B cell (primary cell): ENCODE results near the gene CXCL12. TPM values are rescaled to one million over a fixed set of nuclear protein-coding genes. Genes with fewer than 3 reads are reported as not detected.

Source experiments
- ATAC-seq: fragments of 200-7000 bp; cut with Tn5 transposase; one replicate; pipeline ENCODE4 v1.10.0; 2021; ENCODE audit warnings: low read depth, mild to moderate bottlenecking, moderate number of reproducible peaks, moderate library complexity
- CTCF ChIA-PET: fragments of 350-600 bp; sonication (Branson Sonifier 250); formaldehyde crosslinking; loops from one replicate; lab custom pipeline; 2021; ENCODE audit warnings: antibody characterized with exemption, inconsistent platforms; lab: Charles Lee
- POLR2A ChIA-PET: fragments of 350-600 bp; sonication (Branson Sonifier 250); formaldehyde crosslinking; loops from one replicate; lab custom pipeline; 2021; ENCODE audit warnings: antibody characterized with exemption; lab: Charles Lee
- DNase-seq: peaks from one replicate; pipeline ENCODE4 v3.0.0; 2013
- H2AFZ ChIP-seq: 2 replicates; pipeline ENCODE4 v1.6.1; 2012; ENCODE audit warnings: mild to moderate bottlenecking, low read depth, low read length; ENCODE audit not compliant: insufficient read depth, poor library complexity, severe bottlenecking
- H3K27ac ChIP-seq, 2 donors: 1 replicate in 1 of 2; 2 replicates in 1 of 2; pipeline ENCODE4 v1.5.1; 2012 to 2013; ENCODE audit warnings: low read length in 2 of 2, mild to moderate bottlenecking in 2 of 2, moderate library complexity in 1 of 2
- H3K27me3 ChIP-seq, 4 experiments: fragments of 200-600 bp in 1 of 4; sonication (generic) in 1 of 4; replicated peaks in 1 of 4; 1 replicate in 2 of 4; 2 replicates in 2 of 4; pipeline versions ENCODE4 v1.6.1 to v1.7.0; 2013 to 2016; ENCODE audit warnings: low read length in 3 of 4, mild to moderate bottlenecking in 2 of 4, mixed read lengths in 1 of 4, moderate library complexity in 1 of 4; ENCODE audit not compliant: insufficient read depth in 4 of 4, control insufficient read depth in 3 of 4; ENCODE audit errors: control extremely low read depth in 1 of 4
- H3K36me3 ChIP-seq, 2 experiments: replicated peaks in 1 of 2; 1 replicate in 1 of 2; 2 replicates in 1 of 2; pipeline versions ENCODE4 v1.6.1 to v1.7.1; 2013; ENCODE audit warnings: low read length in 1 of 2; ENCODE audit not compliant: insufficient read depth in 2 of 2, control insufficient read depth in 1 of 2; ENCODE audit errors: control extremely low read depth in 1 of 2, extremely low read depth in 1 of 2
- H3K4me1 ChIP-seq, 2 donors: fragments of 200-600 bp in 1 of 2; sonication (generic) in 1 of 2; 1 replicate in 1 of 2; 2 replicates in 1 of 2; pipeline versions ENCODE4 v1.5.1 to v1.6.1; 2013 to 2017; ENCODE audit warnings: low read length in 2 of 2; ENCODE audit not compliant: control insufficient read depth in 2 of 2, insufficient read depth in 2 of 2
- H3K4me2 ChIP-seq: replicated peaks from 2 replicates; pipeline ENCODE3; 2012; ENCODE audit warnings: mild to moderate bottlenecking, low read depth, low read length; ENCODE audit not compliant: poor library complexity, severe bottlenecking
- H3K4me3 ChIP-seq, 5 experiments: fragments of 200-600 bp in 1 of 5; sonication (generic) in 1 of 5; 1 replicate in 3 of 5; 2 replicates in 2 of 5; pipeline versions ENCODE4 v1.5.1 to v1.7.0; 2011 to 2016; ENCODE audit warnings: low read length in 4 of 5, mild to moderate bottlenecking in 4 of 5, low read depth in 2 of 5, control low read depth in 1 of 5, moderate library complexity in 1 of 5; ENCODE audit not compliant: insufficient read depth in 1 of 5; ENCODE audit errors: control extremely low read depth in 1 of 5, extremely low read depth in 1 of 5
- H3K79me2 ChIP-seq: fragments of 200-600 bp; sonication (generic); one replicate; pipeline ENCODE4 v1.6.0; 2016; ENCODE audit warnings: low read length; ENCODE audit not compliant: control insufficient read depth, insufficient read depth
- H3K9ac ChIP-seq: fragments of 200-600 bp; sonication (generic); 2 replicates; pipeline ENCODE4 v1.6.1; 2017; ENCODE audit warnings: mild to moderate bottlenecking, low read length, moderate library complexity
- H3K9me3 ChIP-seq, 3 donors: one replicate each; pipeline versions ENCODE4 v1.6.1 to v1.7.1; 2013; ENCODE audit warnings: low read length in 2 of 3; ENCODE audit not compliant: control insufficient read depth in 2 of 3, insufficient read depth in 1 of 3; ENCODE audit errors: control extremely low read depth in 1 of 3
- H4K20me1 ChIP-seq: 2 replicates; pipeline ENCODE4 v1.6.0; 2012; ENCODE audit warnings: mild to moderate bottlenecking, low read length; ENCODE audit not compliant: insufficient read depth, control insufficient read depth, poor library complexity, severe bottlenecking
- H3K27ac Mint-ChIP-seq: one replicate; pipeline ENCODE4 v1.8.0; 2021; ENCODE audit warnings: mixed read lengths
- H3K27me3 Mint-ChIP-seq: one replicate; pipeline ENCODE4 v1.8.0; 2021; ENCODE audit warnings: mixed read lengths
- H3K4me1 Mint-ChIP-seq: one replicate; pipeline ENCODE4 v1.8.0; 2021; ENCODE audit warnings: mixed read lengths
- H3K4me3 Mint-ChIP-seq: one replicate; pipeline ENCODE4 v1.8.0; 2021; ENCODE audit warnings: mixed read lengths
- H3K9me3 Mint-ChIP-seq: one replicate; pipeline ENCODE4 v1.8.0; 2022; ENCODE audit warnings: mixed read lengths; ENCODE audit not compliant: insufficient read depth
- CTCF ChIP-seq: fragments of 200-600 bp; IDR thresholded peaks from one replicate; pipeline ENCODE4 v1.8.0; 2022; ENCODE audit warnings: antibody characterized with exemption, mild to moderate bottlenecking
- EZH2 ChIP-seq: IDR thresholded peaks from 2 replicates; pipeline ENCODE4 v1.6.1; 2012; ENCODE audit warnings: borderline replicate concordance, low read depth, mild to moderate bottlenecking, moderate library complexity, low read length; ENCODE audit not compliant: insufficient read depth, poor library complexity, severe bottlenecking
- WGBS: methylation state at CpG from one replicate; pipeline ENCODE4 v1.1.5; 2013; ENCODE audit warnings: missing lambda C conversion rate; ENCODE audit not compliant: insufficient coverage; 5-methylcytosine and 5-hydroxymethylcytosine counted together
- intact Hi-C: fragments of 100-400 bp; cut with micrococcal nuclease; formaldehyde crosslinking; loops from one replicate; pipeline ENCODE4 v1.10.0; 2022
- polyA plus RNA-seq: library from polyadenylated mRNA; depleted of rRNA; stranded (reverse); fragments of >200 nt; gene quantifications from 2 replicates; pipeline ENCODE4 v1.2.3, GENCODE V29; 2012
- total RNA-seq, 2 donors: library from RNA; stranded (reverse); fragments of 120-200 nt in 1 of 2; gene quantifications; 1 replicate in 1 of 2; 2 replicates in 1 of 2; pipeline versions ENCODE4 v1.2.3 to v1.2.4, GENCODE V29; 2013 to 2022

The CXCL12 gene
- total and polyA plus RNA-seq, 2 donors (not counting 1 experiment from before 2014, with no cell fraction given): not detected

GRCh38 chr10:44376472-44377099 lies 8.3 kb downstream of the CXCL12 start:
- Histone ChIP-seq H3K4me2 (no peak overlapping the region), H3K4me1 (no peaks in the 10 kb centered on the region), H3K79me2 (no peaks in the 10 kb centered on the region), H3K36me3 (no peaks in the 10 kb centered on the region), H3K4me3 (no peak overlapping the region), H4K20me1 (no peaks in the 10 kb centered on the region), H3K27ac (no peak overlapping the region), H2AFZ (no peak overlapping the region), H3K27me3 (no peaks in the 10 kb centered on the region), H3K9me3 (no peaks in the 10 kb centered on the region), H3K9ac (no peak overlapping the region)
- no peak for DNase-seq
- no peak for TF ChIP-seq EZH2
- TF ChIP-seq CTCF: no peak
- ChIA-PET POLR2A (no interaction called here), CTCF (no interaction called here)
- Mint-ChIP-seq H3K27ac (no peak overlapping the region), H3K27me3 (peaks cover under 1% of the 10 kb centered on the region), H3K4me3 (no peak overlapping the region), H3K4me1 (no peaks in the 10 kb centered on the region), H3K9me3 (no peaks in the 10 kb centered on the region)
- no peak for ATAC-seq
- 74% methylated on average over 3 of the region's 7 CpGs for WGBS
- intact Hi-C loops: no loop called here

GRCh38 chr10:44374155-44374554 lies 10.7 kb downstream of the CXCL12 start:
- no peaks in the 10 kb centered on the region for H3K9me3 Mint-ChIP-seq
- Histone ChIP-seq H3K9ac (no peak overlapping the region), H3K27ac (no peak overlapping the region), H3K4me3 (no peak overlapping the region), H4K20me1 (no peaks in the 10 kb centered on the region), H3K4me1 (no peaks in the 10 kb centered on the region), H3K4me2 (no peak overlapping the region), H3K36me3 (no peaks in the 10 kb centered on the region), H3K27me3 (no peaks in the 10 kb centered on the region), H2AFZ (no peak overlapping the region), H3K79me2 (no peaks in the 10 kb centered on the region), H3K9me3 (no peaks in the 10 kb centered on the region)
- no peak for ATAC-seq
- H3K4me1 Mint-ChIP-seq: no peaks in the 10 kb centered on the region
- no peak for TF ChIP-seq EZH2
- no peak for TF ChIP-seq CTCF
- ChIA-PET POLR2A (no interaction called here), CTCF (no interaction called here)
- no peaks in the 10 kb centered on the region for H3K27me3 Mint-ChIP-seq
- H3K4me3 Mint-ChIP-seq: no peak overlapping the region
- intact Hi-C loops: no loop called here
- WGBS: 93% methylated on average over 6 of the region's 6 CpGs
- DNase-seq: no peak
- H3K27ac Mint-ChIP-seq: no peak overlapping the region
